Measurements from ENCODE around the gene YY1.

DNA sequence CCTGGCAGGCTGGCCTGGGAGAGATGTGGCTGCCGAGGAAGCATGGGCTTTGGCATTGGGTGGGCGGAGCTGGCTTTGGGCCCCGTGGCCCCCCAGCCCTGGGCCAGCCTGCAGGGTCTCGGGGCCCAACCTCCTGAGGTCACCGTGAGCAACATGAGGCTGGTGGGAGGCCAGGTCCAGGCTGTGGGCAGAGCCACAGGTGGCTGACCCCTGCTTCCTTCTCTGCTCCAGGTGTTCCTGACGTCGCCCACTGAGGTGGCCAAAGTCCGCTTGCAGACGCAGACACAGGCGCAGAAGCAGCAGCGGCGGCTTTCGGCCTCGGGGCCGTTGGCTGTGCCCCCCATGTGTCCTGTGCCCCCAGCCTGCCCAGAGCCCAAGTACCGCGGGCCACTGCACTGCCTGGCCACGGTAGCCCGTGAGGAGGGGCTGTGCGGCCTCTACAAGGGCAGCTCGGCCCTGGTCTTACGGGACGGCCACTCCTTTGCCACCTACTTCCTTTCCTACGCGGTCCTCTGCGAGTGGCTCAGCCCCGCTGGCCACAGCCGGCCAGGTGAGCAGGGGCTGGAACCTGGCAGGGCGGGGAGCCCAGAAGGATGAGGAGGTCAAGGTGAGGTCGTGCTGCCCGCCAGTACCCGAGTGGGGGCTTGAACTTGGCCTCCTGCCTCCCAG is 89.7 kb downstream of the YY1 start:
- TF ChIP-seq CTCF (IDR thresholded peaks at IDR 0.05) (no peak), NR2C2 (CRISPR knock-in tag; IDR thresholded peaks at IDR 0.05) (no peak), MAX (CRISPR knock-in tag; IDR thresholded peaks at IDR 0.05) (no peak), IRF1 (CRISPR knock-in tag; IDR thresholded peaks at IDR 0.05) (no peak), SP1 (CRISPR knock-in tag; conservative IDR thresholded peaks at IDR 0.05) (no peak), CREB1 (CRISPR knock-in tag; IDR thresholded peaks at IDR 0.05) (no peak)
- TF ChIP-seq, protein P1, sequence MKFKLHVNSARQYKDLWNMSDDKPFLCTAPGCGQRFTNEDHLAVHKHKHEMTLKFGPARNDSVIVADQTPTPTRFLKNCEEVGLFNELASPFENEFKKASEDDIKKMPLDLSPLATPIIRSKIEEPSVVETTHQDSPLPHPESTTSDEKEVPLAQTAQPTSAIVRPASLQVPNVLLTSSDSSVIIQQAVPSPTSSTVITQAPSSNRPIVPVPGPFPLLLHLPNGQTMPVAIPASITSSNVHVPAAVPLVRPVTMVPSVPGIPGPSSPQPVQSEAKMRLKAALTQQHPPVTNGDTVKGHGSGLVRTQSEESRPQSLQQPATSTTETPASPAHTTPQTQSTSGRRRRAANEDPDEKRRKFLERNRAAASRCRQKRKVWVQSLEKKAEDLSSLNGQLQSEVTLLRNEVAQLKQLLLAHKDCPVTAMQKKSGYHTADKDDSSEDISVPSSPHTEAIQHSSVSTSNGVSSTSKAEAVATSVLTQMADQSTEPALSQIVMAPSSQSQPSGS (CRISPR knock-in tag; IDR thresholded peaks at IDR 0.05; ENCODE audit: borderline replicate concordance, low read depth), result no peak
- TF ChIP-seq, protein P2, sequence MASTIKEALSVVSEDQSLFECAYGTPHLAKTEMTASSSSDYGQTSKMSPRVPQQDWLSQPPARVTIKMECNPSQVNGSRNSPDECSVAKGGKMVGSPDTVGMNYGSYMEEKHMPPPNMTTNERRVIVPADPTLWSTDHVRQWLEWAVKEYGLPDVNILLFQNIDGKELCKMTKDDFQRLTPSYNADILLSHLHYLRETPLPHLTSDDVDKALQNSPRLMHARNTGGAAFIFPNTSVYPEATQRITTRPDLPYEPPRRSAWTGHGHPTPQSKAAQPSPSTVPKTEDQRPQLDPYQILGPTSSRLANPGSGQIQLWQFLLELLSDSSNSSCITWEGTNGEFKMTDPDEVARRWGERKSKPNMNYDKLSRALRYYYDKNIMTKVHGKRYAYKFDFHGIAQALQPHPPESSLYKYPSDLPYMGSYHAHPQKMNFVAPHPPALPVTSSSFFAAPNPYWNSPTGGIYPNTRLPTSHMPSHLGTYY (CRISPR knock-in tag; IDR thresholded peaks at IDR 0.05), result no peak
